HEK293 (cell line): Measurements from ENCODE around the gene TBC1D12.

Source experiments
- CTCF ChIA-PET: fragments of 350-600 bp; formaldehyde crosslinking; extraction: SDS; loops from one replicate; lab custom pipeline; 2021; ENCODE audit warnings: antibody characterized with exemption; lab: Yijun Ruan, JAX
- POLR2A ChIA-PET: fragments of 300-600 bp; formaldehyde crosslinking; extraction: SDS; loops from one replicate; lab custom pipeline; 2020; ENCODE audit warnings: antibody characterized with exemption, inconsistent platforms; lab: Yijun Ruan, JAX
- H3K27ac ChIP-seq: fragments of 200-500 bp; sonication (Bioruptor generic); 2 replicates; pipeline ENCODE4 v1.5.1; 2014; ENCODE audit warnings: low read depth, low read length, control low read depth, inconsistent platforms; ENCODE audit errors: extremely low read depth
- H3K36me3 ChIP-seq, 2 experiments: fragments of 200-500 bp in 1 of 2; sonication (Bioruptor generic) in 1 of 2; 1 replicate in 1 of 2; 2 replicates in 1 of 2; pipeline ENCODE4 v1.5.1; 2014 to 2017; ENCODE audit warnings: inconsistent platforms in 2 of 2, low read length in 2 of 2; ENCODE audit not compliant: control insufficient read depth in 2 of 2, insufficient read depth in 1 of 2
- H3K4me1 ChIP-seq: fragments of 200-500 bp; sonication (Bioruptor generic); 2 replicates; pipeline ENCODE4 v1.5.1; 2014; ENCODE audit warnings: mild to moderate bottlenecking, low read length, inconsistent platforms; ENCODE audit not compliant: control insufficient read depth, insufficient read depth
- H3K4me3 ChIP-seq: 2 replicates; pipeline ENCODE4 v1.5.1; 2011; ENCODE audit warnings: low read depth, mild to moderate bottlenecking, control low read depth, low read length, moderate library complexity
- H3K9me3 ChIP-seq: fragments of 200-500 bp; sonication (Bioruptor generic); 2 replicates; pipeline ENCODE4 v1.5.1; 2014; ENCODE audit warnings: low read depth, low read length, inconsistent platforms; ENCODE audit not compliant: control insufficient read depth, insufficient read depth
- FEZF1 ChIP-seq: fragments of 450-650 bp; formaldehyde crosslinking; IDR thresholded peaks from 2 replicates; pipeline ENCODE4 v1.5.1; 2016; ENCODE audit warnings: missing biosample characterization, missing genetic modification characterization
- GLIS1 ChIP-seq: fragments of 450-650 bp; formaldehyde crosslinking; IDR thresholded peaks from 2 replicates; pipeline ENCODE4 v1.5.1; 2016; ENCODE audit warnings: missing biosample characterization, missing genetic modification characterization
- HIC1 ChIP-seq: fragments of 450-650 bp; formaldehyde crosslinking; IDR thresholded peaks from 2 replicates; pipeline ENCODE4 v1.5.1; 2016; ENCODE audit warnings: missing biosample characterization, missing genetic modification characterization
- HOXA7 ChIP-seq: sonication (generic); formaldehyde crosslinking; IDR thresholded peaks from 2 replicates; pipeline ENCODE4 v1.8.1; 2022; ENCODE audit warnings: missing genetic modification reagents, borderline replicate concordance
- HOXC10 ChIP-seq: sonication (generic); formaldehyde crosslinking; IDR thresholded peaks from 2 replicates; pipeline ENCODE4 v1.8.1; 2023; ENCODE audit warnings: mild to moderate bottlenecking, missing genetic modification reagents
- INSM2 ChIP-seq: fragments of 450-650 bp; formaldehyde crosslinking; IDR thresholded peaks from 2 replicates; pipeline ENCODE4 v1.5.1; 2016; ENCODE audit warnings: missing biosample characterization, missing genetic modification characterization
- OSR2 ChIP-seq: fragments of 450-650 bp; formaldehyde crosslinking; IDR thresholded peaks from 2 replicates; pipeline ENCODE4 v1.5.1; 2016; ENCODE audit warnings: missing biosample characterization, missing genetic modification characterization
- PRDM1 ChIP-seq: fragments of 450-650 bp; formaldehyde crosslinking; IDR thresholded peaks from 2 replicates; pipeline ENCODE4; 2016; ENCODE audit warnings: missing biosample characterization, missing genetic modification characterization
- PRDM10 ChIP-seq: fragments of 450-650 bp; formaldehyde crosslinking; IDR thresholded peaks from 2 replicates; pipeline ENCODE4 v1.5.1; 2016; ENCODE audit warnings: missing biosample characterization, missing genetic modification characterization
- SALL2 ChIP-seq: fragments of 450-650 bp; formaldehyde crosslinking; IDR thresholded peaks from 2 replicates; pipeline ENCODE4 v1.5.0; 2017; ENCODE audit warnings: missing biosample characterization, mild to moderate bottlenecking, missing genetic modification characterization, borderline replicate concordance
- SP7 ChIP-seq: fragments of 450-650 bp; formaldehyde crosslinking; IDR thresholded peaks from 2 replicates; pipeline ENCODE4 v1.5.1; 2016; ENCODE audit warnings: missing biosample characterization, missing genetic modification characterization
- TCF7L2 ChIP-seq: IDR thresholded peaks from 2 replicates; pipeline ENCODE4 v1.6.1; 2011; ENCODE audit warnings: low read depth, mild to moderate bottlenecking, inconsistent platforms, low read length, moderate library complexity, borderline replicate concordance
- ZBTB44 ChIP-seq: fragments of 450-650 bp; IDR thresholded peaks from 2 replicates; pipeline ENCODE4 v1.5.1; 2018; ENCODE audit warnings: missing biosample characterization, mild to moderate bottlenecking, missing genetic modification characterization
- ZNF121 ChIP-seq: fragments of 450-650 bp; formaldehyde crosslinking; IDR thresholded peaks from 2 replicates; pipeline ENCODE4 v1.5.1; 2016; ENCODE audit warnings: missing biosample characterization, missing genetic modification characterization
- ZNF223 ChIP-seq: fragments of 450-650 bp; formaldehyde crosslinking; IDR thresholded peaks from 2 replicates; pipeline ENCODE4 v1.5.1; 2016; ENCODE audit warnings: missing biosample characterization, missing genetic modification characterization
- ZNF366 ChIP-seq: fragments of 450-650 bp; formaldehyde crosslinking; conservative IDR thresholded peaks from 2 replicates; pipeline ENCODE4 v1.5.1; 2016; ENCODE audit warnings: missing biosample characterization, missing genetic modification characterization
- ZXDB ChIP-seq: fragments of 450-650 bp; formaldehyde crosslinking; IDR thresholded peaks from 2 replicates; pipeline ENCODE4 v1.5.1; 2016; ENCODE audit warnings: missing biosample characterization, missing genetic modification characterization
- TF ChIP-seq, protein P1 (sequence below): fragments of 450-650 bp; formaldehyde crosslinking; IDR thresholded peaks from 2 replicates; pipeline ENCODE4 v1.5.1; 2016; ENCODE audit warnings: missing biosample characterization, missing genetic modification characterization
- TF ChIP-seq, protein P2 (sequence below): fragments of 450-650 bp; formaldehyde crosslinking; IDR thresholded peaks from 2 replicates; pipeline ENCODE4 v1.5.1; 2017; ENCODE audit warnings: missing biosample characterization, missing genetic modification characterization
- TF ChIP-seq, protein P3 (sequence below): fragments of 450-650 bp; formaldehyde crosslinking; IDR thresholded peaks from 2 replicates; pipeline ENCODE4 v1.5.1; 2016; ENCODE audit warnings: missing biosample characterization, missing genetic modification characterization

The TBC1D12 gene

GRCh38 chr10:94358480-94358879 lies 43.9 kb upstream of the TBC1D12 start:
- CTCF ChIA-PET, result interaction anchor here (1.0 to 1.6 kb wide), 3 partner anchors 8 to 86 kb away, joined by 3 to 4 read pairs (median 3); no protein-coding TSS in a partner anchor
- TF ChIP-seq, protein P1, sequence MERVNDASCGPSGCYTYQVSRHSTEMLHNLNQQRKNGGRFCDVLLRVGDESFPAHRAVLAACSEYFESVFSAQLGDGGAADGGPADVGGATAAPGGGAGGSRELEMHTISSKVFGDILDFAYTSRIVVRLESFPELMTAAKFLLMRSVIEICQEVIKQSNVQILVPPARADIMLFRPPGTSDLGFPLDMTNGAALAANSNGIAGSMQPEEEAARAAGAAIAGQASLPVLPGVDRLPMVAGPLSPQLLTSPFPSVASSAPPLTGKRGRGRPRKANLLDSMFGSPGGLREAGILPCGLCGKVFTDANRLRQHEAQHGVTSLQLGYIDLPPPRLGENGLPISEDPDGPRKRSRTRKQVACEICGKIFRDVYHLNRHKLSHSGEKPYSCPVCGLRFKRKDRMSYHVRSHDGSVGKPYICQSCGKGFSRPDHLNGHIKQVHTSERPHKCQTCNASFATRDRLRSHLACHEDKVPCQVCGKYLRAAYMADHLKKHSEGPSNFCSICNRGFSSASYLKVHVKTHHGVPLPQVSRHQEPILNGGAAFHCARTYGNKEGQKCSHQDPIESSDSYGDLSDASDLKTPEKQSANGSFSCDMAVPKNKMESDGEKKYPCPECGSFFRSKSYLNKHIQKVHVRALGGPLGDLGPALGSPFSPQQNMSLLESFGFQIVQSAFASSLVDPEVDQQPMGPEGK, result peak; percentile 20; the same call in 1 of the 2 replicates
- TF ChIP-seq OSR2 (peak; percentile 87), ZNF223 (no peak), SALL2 (no peak), PRDM10 (tag by site-specific recombination) (peak; percentile 71), GLIS1 (tag by site-specific recombination) (0 out of 2 replicates have a peak, but pooled peaks have one; percentile 13), PRDM1 (tag by site-specific recombination) (peak; percentile 96), ZNF366 (tag by site-specific recombination) (peak; percentile 93), HOXA7 (CRISPR knock-in tag) (no peak), INSM2 (tag by site-specific recombination) (peak; percentile 68; the same call in 1 of the 2 replicates), HOXC10 (CRISPR knock-in tag) (no peak), TCF7L2 (no peak), SP7 (tag by site-specific recombination) (peak; percentile 67), ZNF121 (no peak), ZBTB44 (no peak), HIC1 (peak; percentile 61; the same call in 1 of the 2 replicates), ZXDB (tag by site-specific recombination) (peak; percentile 64), FEZF1 (0 out of 2 replicates have a peak, but pooled peaks have one; percentile 12)
- TF ChIP-seq, protein P2, sequence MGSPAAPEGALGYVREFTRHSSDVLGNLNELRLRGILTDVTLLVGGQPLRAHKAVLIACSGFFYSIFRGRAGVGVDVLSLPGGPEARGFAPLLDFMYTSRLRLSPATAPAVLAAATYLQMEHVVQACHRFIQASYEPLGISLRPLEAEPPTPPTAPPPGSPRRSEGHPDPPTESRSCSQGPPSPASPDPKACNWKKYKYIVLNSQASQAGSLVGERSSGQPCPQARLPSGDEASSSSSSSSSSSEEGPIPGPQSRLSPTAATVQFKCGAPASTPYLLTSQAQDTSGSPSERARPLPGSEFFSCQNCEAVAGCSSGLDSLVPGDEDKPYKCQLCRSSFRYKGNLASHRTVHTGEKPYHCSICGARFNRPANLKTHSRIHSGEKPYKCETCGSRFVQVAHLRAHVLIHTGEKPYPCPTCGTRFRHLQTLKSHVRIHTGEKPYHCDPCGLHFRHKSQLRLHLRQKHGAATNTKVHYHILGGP (tag by site-specific recombination), result no peak
- TF ChIP-seq, protein P3, sequence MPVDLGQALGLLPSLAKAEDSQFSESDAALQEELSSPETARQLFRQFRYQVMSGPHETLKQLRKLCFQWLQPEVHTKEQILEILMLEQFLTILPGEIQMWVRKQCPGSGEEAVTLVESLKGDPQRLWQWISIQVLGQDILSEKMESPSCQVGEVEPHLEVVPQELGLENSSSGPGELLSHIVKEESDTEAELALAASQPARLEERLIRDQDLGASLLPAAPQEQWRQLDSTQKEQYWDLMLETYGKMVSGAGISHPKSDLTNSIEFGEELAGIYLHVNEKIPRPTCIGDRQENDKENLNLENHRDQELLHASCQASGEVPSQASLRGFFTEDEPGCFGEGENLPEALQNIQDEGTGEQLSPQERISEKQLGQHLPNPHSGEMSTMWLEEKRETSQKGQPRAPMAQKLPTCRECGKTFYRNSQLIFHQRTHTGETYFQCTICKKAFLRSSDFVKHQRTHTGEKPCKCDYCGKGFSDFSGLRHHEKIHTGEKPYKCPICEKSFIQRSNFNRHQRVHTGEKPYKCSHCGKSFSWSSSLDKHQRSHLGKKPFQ (tag by site-specific recombination), result no peak

More at GRCh38 chr10:94358480-94358879, 43.9 kb upstream of the TBC1D12 start:
- Histone ChIP-seq H3K4me3 (no peak overlapping the region), H3K9me3 (no peaks in the 10 kb centered on the region), H3K36me3 (peaks cover 51 to 75% of the 10 kb centered on the region in 2 experiments), H3K27ac (no peak overlapping the region), H3K4me1 (peaks cover 11% of the 10 kb centered on the region)
- POLR2A ChIA-PET, result interaction anchor here (0.5 to 1.3 kb wide), 4 partner anchors 39 to 86 kb away, joined by 3 to 11 read pairs (median 4); partner anchors contain the start of gene TBC1D12
